HG02970 (cell line): Measurements from ENCODE around the gene COLEC12.
"Not testable (repeated sequence)": the region's sequence is repeated elsewhere in the genome, so short reads cannot be mapped to it uniquely, and the experiment has no call there.

ENCODE experiments used
- ATAC-seq: cut with Tn5 transposase; IDR thresholded peaks from one replicate; pipeline ENCODE4 v1.9.1; 2021; ENCODE audit warnings: mild to moderate bottlenecking, moderate library complexity, moderate number of reproducible peaks; ENCODE audit not compliant: unreplicated experiment, low FRiP score

The COLEC12 gene

DNA sequence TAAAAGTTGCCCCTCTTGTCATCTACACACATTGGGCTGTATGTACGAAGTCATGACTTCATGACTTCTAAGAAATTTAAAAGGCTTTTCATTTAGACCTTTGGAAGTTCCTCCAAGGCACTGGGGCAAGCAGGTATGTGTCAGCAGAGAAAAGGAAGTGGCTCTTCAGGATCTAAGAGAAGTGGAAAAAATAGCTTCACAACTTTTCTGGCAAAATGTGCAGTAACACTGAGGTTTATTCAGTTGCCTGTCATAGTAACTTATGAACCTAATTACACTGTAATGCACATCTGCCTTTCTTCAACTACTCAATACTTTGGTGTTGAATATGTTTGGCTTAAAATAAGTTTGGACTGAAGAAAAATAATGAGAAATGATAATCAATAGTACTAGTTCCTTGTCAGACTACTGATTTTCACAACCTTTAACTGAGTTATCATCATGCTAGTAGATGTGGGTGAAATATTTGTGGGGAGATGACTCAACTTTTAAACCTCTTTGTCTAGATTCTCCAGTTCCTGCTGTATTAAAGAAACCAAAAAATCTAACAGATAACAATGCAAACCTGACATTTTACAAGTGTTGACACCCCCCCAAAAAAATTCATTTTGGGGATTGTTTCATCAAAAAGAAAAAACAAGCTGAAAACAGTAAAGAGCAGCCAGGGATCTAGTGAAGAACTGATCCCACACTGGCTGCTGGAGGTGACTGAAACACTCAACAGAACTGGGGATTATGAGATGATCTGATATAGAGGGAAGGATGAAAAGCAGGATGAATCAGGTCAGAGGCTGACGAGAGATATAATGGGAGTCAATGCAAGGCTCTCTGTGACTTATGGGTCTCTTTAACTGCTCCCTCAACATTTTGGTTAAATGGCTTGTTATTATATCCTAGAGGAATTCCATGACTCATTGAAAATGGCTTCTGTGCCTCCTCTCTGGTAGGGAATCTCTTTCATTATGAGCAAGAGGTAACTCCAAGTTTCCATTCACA, 84.6 kb downstream of the COLEC12 start:
- ATAC-seq = no peak

DNA sequence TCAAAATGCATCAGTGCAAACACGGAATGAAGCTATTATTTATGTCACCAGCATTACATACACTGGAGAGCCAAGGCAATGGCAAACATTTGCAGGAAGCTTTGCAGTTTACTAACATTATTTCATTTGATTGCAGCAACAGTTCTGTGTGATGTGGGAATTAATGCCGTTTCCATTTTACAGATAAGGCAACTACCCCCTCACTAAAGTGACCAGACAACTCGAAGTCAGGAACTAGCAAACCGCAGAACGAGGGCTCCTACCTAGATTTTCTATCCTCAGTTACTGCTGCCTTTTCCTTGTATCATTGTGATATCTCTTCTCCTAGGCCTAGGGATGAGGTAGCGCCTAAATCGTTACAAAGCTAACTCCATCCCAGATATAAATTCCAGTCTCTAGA, 85.5 kb downstream of the COLEC12 start:
- no peak for ATAC-seq

GRCh38 chr18:413233-413632, 87.3 kb downstream of the COLEC12 start:
- no peak for ATAC-seq

DNA sequence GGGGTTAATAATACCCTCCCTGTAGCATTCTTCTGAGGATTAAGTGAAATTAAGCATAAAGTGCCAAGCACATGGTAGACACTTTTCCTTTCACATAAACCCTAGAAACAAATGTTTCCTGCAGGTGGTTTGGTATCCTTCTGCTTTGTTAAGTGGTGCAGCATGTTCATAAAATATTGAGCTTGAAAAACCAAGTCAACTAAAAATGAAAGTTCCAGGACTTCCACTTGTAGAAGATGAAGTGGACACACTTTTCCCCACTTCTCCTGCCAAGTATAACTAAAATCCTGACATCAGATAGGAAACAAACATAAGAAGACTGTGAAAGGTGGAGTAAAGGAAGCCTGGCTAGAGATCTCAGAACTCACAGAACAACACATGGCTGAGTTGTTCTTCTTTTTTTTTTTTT, 90.5 kb downstream of the COLEC12 start:
- no peak for ATAC-seq

- no peak for ATAC-seq
Observed at GRCh38 chr18:408367-408766, 92.1 kb downstream of the COLEC12 start.

DNA sequence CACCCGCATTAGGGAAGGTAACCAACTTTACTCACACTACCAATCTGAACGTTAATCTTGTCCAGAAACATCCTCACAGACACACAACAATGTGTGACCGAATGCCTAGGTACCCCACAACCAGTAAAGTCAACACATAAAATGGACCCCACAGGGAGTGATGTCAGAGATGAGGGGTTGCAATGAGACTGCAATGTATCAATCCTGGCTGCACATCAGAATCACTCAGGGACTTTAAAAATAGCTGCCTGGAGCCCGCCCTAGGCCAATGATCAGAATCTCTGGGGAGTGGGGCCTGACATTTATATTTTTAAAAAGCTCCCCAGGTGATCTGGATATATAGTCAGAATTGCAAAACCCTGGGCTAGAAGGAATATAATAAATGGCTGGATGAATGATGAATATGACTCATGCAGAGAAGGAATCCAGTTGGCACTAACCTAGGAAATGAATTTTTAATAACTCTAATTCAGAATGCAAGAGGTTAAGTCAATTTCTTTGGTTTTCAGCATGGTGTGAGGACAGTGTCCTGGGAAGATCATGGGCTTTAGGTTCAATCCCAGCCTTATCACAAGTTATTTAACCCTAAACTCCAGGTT, 92.8 kb downstream of the COLEC12 start:
- ATAC-seq = no peak

GRCh38 chr18:407191-407590, 93.3 kb downstream of the COLEC12 start:
- no peak for ATAC-seq

DNA sequence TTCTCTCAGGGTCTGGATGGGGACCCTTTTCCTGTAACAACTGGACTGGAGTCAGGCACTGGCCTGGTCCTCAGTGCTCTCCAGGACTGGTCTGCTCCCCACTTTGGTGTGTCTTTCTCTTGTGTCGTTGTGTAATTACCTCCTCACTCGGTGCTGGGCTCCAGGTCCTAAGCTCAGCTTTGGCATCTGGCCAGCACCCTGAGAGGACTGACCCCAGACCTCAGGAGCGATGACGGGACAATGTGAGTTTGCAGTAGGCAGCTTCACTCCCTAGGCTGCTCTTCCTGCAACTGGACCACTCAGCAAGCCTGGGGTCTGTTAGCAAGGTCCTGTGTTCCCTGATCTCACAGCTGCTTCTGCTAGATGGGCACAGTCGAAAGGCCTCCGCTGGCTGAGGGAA, 93.8 kb downstream of the COLEC12 start:
- ATAC-seq = no peak

DNA sequence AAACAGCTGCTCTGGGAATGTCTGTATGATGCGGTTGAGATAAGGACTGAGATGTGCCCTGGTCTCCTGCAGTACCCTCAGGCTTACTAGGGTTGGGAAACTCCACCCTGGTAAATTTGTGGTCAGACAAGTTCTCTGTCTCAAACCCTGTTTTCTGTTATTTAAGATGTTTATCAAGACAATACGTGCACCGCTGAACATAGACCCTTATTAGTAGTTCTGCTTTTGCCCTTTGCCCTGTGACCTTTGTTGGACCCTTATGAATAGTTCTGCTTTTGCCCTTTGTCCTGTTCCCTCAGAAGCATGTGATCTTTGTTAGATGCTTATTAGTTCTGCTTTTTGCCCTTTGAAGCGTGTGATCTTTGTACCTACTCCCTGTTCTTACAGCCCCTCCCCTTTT, 95.5 kb downstream of the COLEC12 start:
- not testable (repeated sequence) for ATAC-seq

DNA sequence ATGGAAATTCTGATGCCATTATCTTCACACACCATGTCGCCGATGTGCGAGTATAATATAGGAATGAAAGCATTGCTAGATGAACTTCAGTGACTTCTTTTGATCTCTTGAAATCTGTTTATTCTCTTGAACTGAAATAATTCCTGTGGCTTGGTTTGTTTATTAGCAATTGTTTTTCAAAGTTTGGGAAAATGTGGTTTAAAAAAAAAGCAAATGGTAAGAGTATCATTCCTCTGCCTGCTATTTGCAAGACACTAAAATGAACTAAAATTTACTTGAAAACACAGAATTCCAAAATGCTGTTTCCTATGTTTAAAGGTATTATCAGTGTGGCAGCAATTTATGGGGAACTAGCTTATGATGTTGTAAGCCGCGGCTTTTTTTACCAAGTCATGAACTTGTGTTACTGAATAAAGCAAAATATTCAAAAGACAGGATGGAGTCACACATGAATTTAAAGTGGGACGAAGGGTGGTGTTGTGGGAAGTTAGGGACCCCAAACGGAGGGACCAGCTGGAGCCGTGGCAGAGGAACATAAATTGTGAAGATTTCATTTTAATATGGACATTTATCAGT, 96.4 kb downstream of the COLEC12 start:
- no peak for ATAC-seq

DNA sequence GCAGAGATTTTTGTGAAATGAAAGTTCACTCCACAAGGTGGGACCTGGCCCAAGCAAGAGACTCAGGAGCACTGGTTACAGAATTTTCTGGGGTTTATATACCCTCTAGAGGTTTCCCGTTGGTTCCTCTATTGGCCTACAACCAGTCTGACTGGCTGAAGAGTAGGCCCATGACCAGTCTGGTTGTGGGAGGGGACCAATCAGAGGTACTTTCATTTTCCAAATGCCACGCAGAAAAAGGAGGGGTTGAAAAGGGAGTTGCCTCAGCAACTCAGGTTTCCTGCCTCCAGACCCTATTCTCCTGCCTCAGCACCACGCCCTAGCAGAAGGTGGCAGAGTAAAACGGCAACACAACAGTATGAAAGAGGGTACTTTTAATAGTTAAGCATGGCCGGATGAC, 98.4 kb downstream of the COLEC12 start:
- no peak for ATAC-seq

DNA sequence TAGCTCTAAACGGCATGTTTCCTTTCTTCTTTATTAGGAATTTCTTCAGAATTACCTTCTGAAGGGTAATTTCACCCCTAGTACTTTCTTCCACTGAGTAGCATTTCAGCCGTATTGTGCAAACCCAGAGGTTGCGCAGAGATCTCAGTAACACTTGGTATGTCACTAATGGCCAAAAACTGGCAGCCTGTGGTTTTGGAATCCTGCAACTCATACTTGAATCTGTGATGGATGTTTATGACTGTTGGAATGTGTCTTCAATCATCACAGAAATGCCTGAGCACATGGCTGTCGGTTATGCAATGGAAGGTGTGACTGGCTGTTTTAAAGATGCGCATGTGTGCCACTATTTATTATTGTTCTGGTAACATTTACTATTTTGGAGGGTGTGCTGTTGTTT, 100.0 kb downstream of the COLEC12 start:
- ATAC-seq = no peak

- ATAC-seq = no peak
Observed at GRCh38 chr18:399631-400135, 100.8 kb downstream of the COLEC12 start.

- no peak for ATAC-seq
Observed at GRCh38 chr18:398935-399630, 101.4 kb downstream of the COLEC12 start.

DNA sequence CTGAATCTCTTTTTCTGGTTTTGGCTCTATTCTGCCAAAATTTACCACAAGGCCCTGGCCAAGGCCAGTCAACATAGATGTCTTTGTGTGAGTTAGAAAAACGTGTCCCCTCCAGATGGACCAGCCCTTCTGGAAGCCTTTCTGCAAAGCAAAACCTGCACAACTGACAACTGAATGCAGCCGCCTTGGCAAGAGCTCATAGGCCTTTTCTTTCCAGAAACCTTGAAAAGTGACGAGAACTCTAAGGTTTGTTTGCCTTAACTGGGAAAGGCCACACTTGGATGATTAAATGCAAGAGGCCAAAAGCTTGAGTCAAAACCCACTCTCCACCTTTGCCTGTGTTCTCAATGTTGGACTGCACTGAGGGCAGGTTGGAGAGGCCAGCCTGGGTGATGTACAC, 103.9 kb downstream of the COLEC12 start:
- ATAC-seq = no peak

- ATAC-seq = no peak
Observed at GRCh38 chr18:396251-396555, 104.3 kb downstream of the COLEC12 start.

GRCh38 chr18:395456-396250, 104.8 kb downstream of the COLEC12 start:
- ATAC-seq = no peak

GRCh38 chr18:394987-395362, 105.5 kb downstream of the COLEC12 start:
- no peak for ATAC-seq

DNA sequence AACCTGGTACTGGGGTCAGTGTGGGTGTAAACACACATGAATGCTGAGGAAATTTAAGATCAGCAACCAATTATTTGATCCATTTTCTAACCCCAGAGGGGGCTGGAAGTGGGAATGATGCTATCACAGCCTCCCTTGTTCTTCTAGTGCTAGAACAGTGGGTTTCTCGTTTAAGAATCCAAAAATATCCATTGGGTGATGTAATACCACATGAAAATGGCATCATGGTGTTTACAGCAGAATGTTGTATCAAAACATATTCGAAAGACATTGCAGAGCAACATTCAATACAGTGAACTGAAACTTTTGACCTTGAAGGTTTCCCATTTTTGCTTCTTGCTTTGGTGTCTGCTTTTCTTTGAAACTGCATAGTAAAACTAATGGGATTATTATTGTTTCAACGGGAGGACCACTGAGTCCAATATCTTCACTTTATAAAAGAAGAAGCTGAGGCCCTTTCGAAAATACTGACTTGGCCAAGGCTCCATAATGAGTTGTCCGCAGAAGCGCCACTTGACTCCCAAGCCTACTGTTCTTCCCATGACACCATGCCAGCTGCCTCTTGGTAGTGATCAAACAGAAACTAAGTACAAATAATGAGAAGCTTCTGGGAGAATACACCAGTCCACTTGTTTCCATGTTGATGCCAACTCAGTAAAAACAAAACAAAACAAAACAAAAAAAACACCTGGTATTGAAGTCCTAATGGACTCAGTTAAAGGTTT, 106.1 kb downstream of the COLEC12 start:
- no peak for ATAC-seq

DNA sequence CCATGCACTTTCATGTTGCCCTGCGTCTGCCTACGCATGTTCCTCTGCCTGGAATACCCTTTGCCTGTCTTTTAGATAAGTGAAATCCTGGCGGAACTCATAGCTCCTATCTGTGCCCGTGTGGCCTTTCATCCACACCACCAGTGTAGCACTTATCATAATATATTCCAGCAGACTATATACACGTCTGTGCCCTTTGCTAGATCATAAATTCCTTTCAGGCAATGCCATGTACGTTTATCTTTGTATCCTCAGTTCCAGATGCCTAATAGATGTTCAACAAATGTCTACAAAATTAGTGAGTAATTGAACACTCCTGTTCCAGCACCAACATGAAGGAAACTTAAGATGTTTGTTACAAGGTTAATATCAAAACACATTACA, 106.9 kb downstream of the COLEC12 start:
- ATAC-seq = no peak
